Kidney epithelial cell (primary cell): ENCODE results near the gene GRWD1. TPM values are rescaled to one million over a fixed set of nuclear protein-coding genes. Genes with fewer than 3 reads are reported as not detected.

Experiments
- DNase-seq: peaks from one replicate; pipeline ENCODE4 v3.0.0-alpha.2; 2010; ENCODE audit warnings: low read depth
- H3K27me3 ChIP-seq: 2 replicates; pipeline ENCODE4 v1.6.0; 2011; ENCODE audit warnings: low read length; ENCODE audit not compliant: control insufficient read depth, insufficient read depth
- H3K36me3 ChIP-seq: 2 replicates; pipeline ENCODE4 v1.5.1; 2011; ENCODE audit warnings: low read length; ENCODE audit not compliant: control insufficient read depth, insufficient read depth
- H3K4me3 ChIP-seq: 2 replicates; pipeline ENCODE4 v1.5.1; 2011; ENCODE audit warnings: low read depth, mild to moderate bottlenecking, control low read depth, low read length
- CTCF ChIP-seq: IDR thresholded peaks from 2 replicates; pipeline ENCODE4 v1.5.1; 2011; ENCODE audit warnings: mild to moderate bottlenecking, moderate library complexity, low read length, control low read depth, inconsistent platforms; ENCODE audit not compliant: insufficient read depth, poor library complexity, severe bottlenecking
- total RNA-seq: library from RNA; depleted of rRNA; stranded (reverse); fragments of >200 nt; gene quantifications from 2 replicates; pipeline ENCODE4 v1.2.3, GENCODE V29; 2015

The GRWD1 gene
- total RNA-seq, 1 donor from 2014 or later, result 47.1 TPM

GRCh38 chr19:48444936-48445200 is 915 bp upstream of the GRWD1 start:
- no peak for DNase-seq

GRCh38 chr19:48445256-48445605 is 552 bp upstream of the GRWD1 start:
- TF ChIP-seq CTCF, result peak; percentile 76
- peak; percentile 84 for DNase-seq
- Histone ChIP-seq H3K4me3 (peak overlapping the region; percentile 93), H3K36me3 (no peaks in the 10 kb centered on the region), H3K27me3 (peaks cover 24% of the 10 kb centered on the region)

More at GRCh38 chr19:48444936-48445200, 915 bp upstream of the GRWD1 start:
- Histone ChIP-seq H3K27me3 (peaks cover 24% of the 10 kb centered on the region), H3K36me3 (no peaks in the 10 kb centered on the region), H3K4me3 (peak overlapping the region; percentile 93)
- no peak for TF ChIP-seq CTCF

- no peak for TF ChIP-seq CTCF
- DNase-seq, result no peak
- peaks cover 20% of the 10 kb centered on the region for H3K27me3 ChIP-seq
- H3K4me3 ChIP-seq, result peak overlapping the region; percentile 93
- no peaks in the 10 kb centered on the region for H3K36me3 ChIP-seq
Observed at GRCh38 chr19:48446579-48446978, 796 bp downstream of the GRWD1 start.

- no peak overlapping the region for H3K4me3 ChIP-seq
- no peak for TF ChIP-seq CTCF
- no peak for DNase-seq
- peaks cover 1% of the 10 kb centered on the region for H3K36me3 ChIP-seq
- H3K27me3 ChIP-seq, result peaks cover 8% of the 10 kb centered on the region
Observed at GRCh38 chr19:48448563-48448962, 2.8 kb downstream of the GRWD1 start.

- no peak for DNase-seq
- no peak for TF ChIP-seq CTCF
Observed at GRCh38 chr19:48450441-48450840, 4.7 kb downstream of the GRWD1 start.

GRCh38 chr19:48450863-48451262 is 5.1 kb downstream of the GRWD1 start:
- no peak overlapping the region for H3K4me3 ChIP-seq
- peaks cover 3% of the 10 kb centered on the region for H3K36me3 ChIP-seq

More at GRCh38 chr19:48450441-48450840, 4.7 kb downstream of the GRWD1 start:
- no peaks in the 10 kb centered on the region for H3K27me3 ChIP-seq
- H3K4me3 ChIP-seq, result no peak overlapping the region
- peaks cover 1% of the 10 kb centered on the region for H3K36me3 ChIP-seq

More at GRCh38 chr19:48450863-48451262, 5.1 kb downstream of the GRWD1 start:
- no peaks in the 10 kb centered on the region for H3K27me3 ChIP-seq
- no peak for TF ChIP-seq CTCF
- DNase-seq, result no peak
